GM12864 (cell line): Measurements from ENCODE around the gene DYNLT2B.
"Not testable (repeated sequence)": the region's sequence is repeated elsewhere in the genome, so short reads cannot be mapped to it uniquely, and the experiment has no call there.

Source experiments
- DNase-seq: peaks from one replicate; pipeline ENCODE4 v3.0.0-alpha.2; 2011; ENCODE audit warnings: low read depth
- H3K4me3 ChIP-seq: 2 replicates; pipeline ENCODE4 v1.5.1; 2011; ENCODE audit warnings: mild to moderate bottlenecking, low read depth, low read length, control low read depth
- CTCF ChIP-seq: IDR thresholded peaks from 2 replicates; pipeline ENCODE4 v1.5.1; 2011; ENCODE audit warnings: low read depth, mild to moderate bottlenecking, moderate library complexity, low read length, control low read depth, inconsistent platforms; ENCODE audit errors: missing control alignments

Gene DYNLT2B

GRCh38 chr3:196315821-196316220, 2.2 kb downstream of the DYNLT2B start:
- no peak for TF ChIP-seq CTCF
- no peak overlapping the region for H3K4me3 ChIP-seq
- no peak for DNase-seq

DNA sequence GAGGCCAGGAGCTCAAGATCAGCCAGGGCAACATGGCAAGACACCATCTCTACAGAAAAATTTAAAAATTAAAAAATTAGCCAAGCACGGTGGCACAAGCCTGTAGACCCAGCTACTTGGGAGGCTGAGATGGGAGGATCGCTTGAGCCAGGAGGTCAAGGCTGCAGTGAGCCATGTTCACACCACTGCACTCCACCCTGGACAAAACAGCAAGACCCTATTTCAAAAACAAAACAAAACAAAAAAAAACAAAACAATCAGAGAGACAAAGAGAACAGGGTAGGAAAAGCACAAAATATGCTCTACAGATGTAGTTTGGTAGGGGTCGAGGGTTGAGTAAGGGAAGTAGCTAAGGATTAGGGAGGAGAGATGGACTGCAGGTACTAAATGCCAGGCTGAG, 3.4 kb downstream of the DYNLT2B start:
- no peak for DNase-seq
- no peak overlapping the region for H3K4me3 ChIP-seq
- no peak for TF ChIP-seq CTCF

GRCh38 chr3:196314086-196314485, 4.0 kb downstream of the DYNLT2B start:
- DNase-seq, H3K4me3 ChIP-seq: not testable (repeated sequence)

GRCh38 chr3:196302960-196303359, 15.1 kb downstream of the DYNLT2B start:
- not testable (repeated sequence) for DNase-seq, H3K4me3 ChIP-seq

- DNase-seq, H3K4me3 ChIP-seq: not testable (repeated sequence)
These were observed 15.5 kb downstream of the DYNLT2B start for GRCh38 chr3:196302551-196302950.

- TF ChIP-seq CTCF = no peak
- no peak for DNase-seq
- H3K4me3 ChIP-seq = no peak overlapping the region
These were observed 19.5 kb downstream of the DYNLT2B start for GRCh38 chr3:196298521-196298920.

DNA sequence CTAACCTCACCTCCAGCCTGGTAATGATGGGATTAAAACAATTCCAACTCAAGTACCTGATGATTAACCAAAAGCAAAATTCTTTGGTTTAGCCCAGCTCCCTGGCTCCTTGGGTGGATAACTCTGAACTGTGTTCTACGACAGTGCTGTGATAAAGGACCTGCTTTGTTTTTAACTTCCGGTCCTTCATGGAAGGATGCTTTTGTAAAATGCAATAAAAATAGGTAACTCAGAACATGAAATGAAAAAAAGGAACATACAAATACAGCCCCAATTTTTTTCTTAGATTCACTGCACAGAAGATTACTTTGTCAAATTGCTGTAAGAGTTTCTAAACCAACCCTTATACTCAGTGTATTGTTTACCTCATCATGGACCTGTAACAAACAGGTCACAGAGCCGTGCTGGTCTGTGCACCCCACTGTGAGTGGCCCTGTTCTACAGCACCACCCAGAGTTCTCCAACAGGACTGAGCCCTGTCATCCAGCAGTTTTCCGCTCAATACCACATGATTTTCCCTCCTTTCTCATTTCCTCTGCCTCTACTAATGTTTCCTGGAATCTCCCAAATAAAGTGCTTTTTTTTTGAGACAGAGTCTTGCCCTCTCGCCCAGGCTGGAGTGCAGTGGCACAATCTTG, 25.6 kb downstream of the DYNLT2B start:
- no peak overlapping the region for H3K4me3 ChIP-seq
- peak; percentile 34 for TF ChIP-seq CTCF
- DNase-seq = peak; percentile 24

DNA sequence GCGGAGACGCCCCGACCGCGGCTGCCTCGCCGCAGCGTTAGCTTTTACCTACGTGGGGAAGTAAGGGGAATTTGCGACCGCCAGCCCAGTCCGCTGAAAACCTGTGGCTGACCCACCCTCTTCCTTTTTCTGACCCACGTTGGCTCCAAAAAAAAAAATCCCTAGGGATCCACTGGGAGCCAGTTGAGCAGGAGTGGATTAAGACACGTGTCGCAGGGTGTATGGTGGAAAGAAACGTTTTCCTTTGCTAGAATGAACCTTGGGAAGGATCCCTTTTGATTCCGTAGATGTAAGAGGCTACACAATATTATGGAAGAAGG, 29.9 kb downstream of the DYNLT2B start:
- H3K4me3 ChIP-seq = peak overlapping the region; percentile 89
- no peak for DNase-seq
- TF ChIP-seq CTCF = no peak

DNA sequence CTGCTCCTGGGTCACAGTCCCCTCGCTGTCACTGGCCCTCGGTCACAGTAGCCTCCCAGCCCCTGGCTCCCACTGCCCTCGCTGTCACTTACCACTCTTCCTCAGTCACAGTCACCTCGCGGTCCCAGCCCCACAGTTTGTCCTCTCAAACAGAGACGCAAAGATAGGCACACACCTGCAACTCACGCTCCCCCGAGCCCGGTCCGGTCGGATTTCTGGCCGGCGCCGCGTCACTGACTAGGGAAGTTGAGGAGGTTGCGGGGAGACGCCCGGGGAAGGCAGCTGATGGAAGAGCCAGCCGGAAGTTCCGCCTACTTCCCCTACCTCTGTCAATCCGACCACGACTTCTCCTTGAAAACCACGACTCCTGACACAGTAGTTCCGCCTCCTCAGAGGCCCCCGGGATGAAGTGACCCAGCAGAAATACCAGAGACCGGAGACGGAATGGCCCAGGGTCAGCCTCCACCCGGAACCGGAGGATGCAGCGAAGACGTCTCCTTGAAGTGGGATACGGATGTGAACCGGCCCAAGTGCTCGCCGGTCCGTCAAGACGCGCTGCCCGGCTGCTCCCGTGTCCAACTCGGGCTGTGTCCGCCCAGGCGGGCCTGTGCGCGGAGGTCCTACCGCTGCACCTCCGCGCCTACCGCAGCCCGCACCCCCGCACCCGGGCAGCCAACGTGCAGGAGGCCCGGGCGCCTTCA, 30.4 kb downstream of the DYNLT2B start, which contains the start of gene PCYT1A:
Gene PCYT1A, minus strand, starts transcription at position 287 of the 701 bp plus-strand sequence. CDS start 17,195 bp downstream, outside the sequence.
- no peak for TF ChIP-seq CTCF
- peak; percentile 86 for DNase-seq
- peak within 1 kb of the TSS; percentile 89 for H3K4me3 ChIP-seq
